PC-9 (cell line): ENCODE measurements around the gene EPB41L2. TPM values are rescaled to one million over a fixed set of nuclear protein-coding genes. Genes with fewer than 3 reads are reported as not detected.

ENCODE experiments used
- BruUV-seq: library from RNA; stranded (reverse); fragments of 400-500 nt; replicated peaks from 2 replicates; lab custom pipeline; 2021; lab: Mats Ljungman, UMichigan
- CTCF ChIA-PET: fragments of 300-600 bp; sonication (Branson Sonifier 250); formaldehyde crosslinking; loops from one replicate; lab custom pipeline; 2022; ENCODE audit warnings: antibody characterized with exemption; lab: Charles Lee
- POLR2A ChIA-PET: fragments of 300-600 bp; sonication (Branson Sonifier 250); formaldehyde crosslinking; loops from one replicate; lab custom pipeline; 2022; ENCODE audit warnings: antibody characterized with exemption; ENCODE audit not compliant: unreplicated experiment; lab: Charles Lee
- DNase-seq, 2 experiments: peaks; one replicate each; pipeline versions ENCODE4 v3.0.0 to v3.0.0-alpha.2; 2015 to 2022; ENCODE audit warnings: mixed read lengths in 1 of 2
- H2AFZ ChIP-seq: fragments of 200-600 bp; sonication (generic); 2 replicates; pipeline ENCODE4 v1.8.1; 2017; ENCODE audit warnings: antibody characterized with exemption
- H3F3A ChIP-seq: fragments of 200-600 bp; sonication (generic); 2 replicates; pipeline ENCODE4 v1.8.1; 2017; ENCODE audit warnings: antibody characterized with exemption, mild to moderate bottlenecking, low read depth; ENCODE audit not compliant: insufficient read depth
- H3K27ac ChIP-seq: fragments of 200-600 bp; sonication (generic); 2 replicates; pipeline ENCODE4 v1.6.1; 2016; ENCODE audit warnings: mixed run types
- H3K27me3 ChIP-seq: fragments of 200-600 bp; sonication (generic); 2 replicates; pipeline ENCODE4 v1.6.1; 2016; ENCODE audit warnings: low read depth, mixed run types; ENCODE audit not compliant: insufficient read depth
- H3K36me3 ChIP-seq: fragments of 200-600 bp; sonication (generic); 2 replicates; pipeline ENCODE4 v1.6.1; 2016; ENCODE audit warnings: low read depth, mixed run types
- H3K4me1 ChIP-seq: fragments of 200-600 bp; sonication (generic); replicated peaks from 2 replicates; pipeline ENCODE4 v1.6.1; 2016; ENCODE audit warnings: mixed run types; ENCODE audit not compliant: insufficient read depth
- H3K4me2 ChIP-seq: fragments of 200-600 bp; sonication (generic); 2 replicates; pipeline ENCODE4 v1.6.1; 2017; ENCODE audit warnings: mixed run types
- H3K4me3 ChIP-seq: fragments of 200-600 bp; sonication (generic); 2 replicates; pipeline ENCODE4 v1.6.1; 2016; ENCODE audit warnings: mixed run types
- H3K79me2 ChIP-seq: fragments of 200-600 bp; sonication (generic); 2 replicates; pipeline ENCODE4 v1.6.1; 2017; ENCODE audit warnings: low read depth, mixed run types
- H3K9me2 ChIP-seq: fragments of 200-600 bp; sonication (generic); 2 replicates; pipeline ENCODE4 v1.8.1; 2017; ENCODE audit warnings: mild to moderate bottlenecking; ENCODE audit not compliant: insufficient read depth
- H3K9me3 ChIP-seq: fragments of 200-600 bp; sonication (generic); 2 replicates; pipeline ENCODE4 v1.8.1; 2016; ENCODE audit warnings: low read depth; ENCODE audit not compliant: insufficient read depth
- H4K20me1 ChIP-seq: fragments of 200-600 bp; sonication (generic); 2 replicates; pipeline ENCODE4 v1.8.1; 2017; ENCODE audit not compliant: insufficient read depth
- CTCF ChIP-seq: fragments of 200-600 bp; sonication (generic); conservative IDR thresholded peaks from 2 replicates; pipeline ENCODE4 v1.6.1; 2017; ENCODE audit warnings: mixed run types, antibody characterized with exemption, mild to moderate bottlenecking, moderate library complexity
- EZH2 ChIP-seq: fragments of 200-600 bp; sonication (generic); IDR thresholded peaks from 2 replicates; pipeline ENCODE4 v1.8.0; 2017; ENCODE audit warnings: antibody characterized with exemption, low read depth
- intact Hi-C: fragments of 100-400 bp; cut with micrococcal nuclease; formaldehyde crosslinking; loops from one replicate; pipeline ENCODE4 v1.10.0; 2022; ENCODE audit not compliant: unreplicated experiment
- total RNA-seq: library from RNA; stranded (reverse); gene quantifications from 2 replicates; pipeline ENCODE4 v1.2.3, GENCODE V29; 2021

Gene EPB41L2
- total RNA-seq, 1 experiment from 2014 or later, result 67.4 TPM

DNA sequence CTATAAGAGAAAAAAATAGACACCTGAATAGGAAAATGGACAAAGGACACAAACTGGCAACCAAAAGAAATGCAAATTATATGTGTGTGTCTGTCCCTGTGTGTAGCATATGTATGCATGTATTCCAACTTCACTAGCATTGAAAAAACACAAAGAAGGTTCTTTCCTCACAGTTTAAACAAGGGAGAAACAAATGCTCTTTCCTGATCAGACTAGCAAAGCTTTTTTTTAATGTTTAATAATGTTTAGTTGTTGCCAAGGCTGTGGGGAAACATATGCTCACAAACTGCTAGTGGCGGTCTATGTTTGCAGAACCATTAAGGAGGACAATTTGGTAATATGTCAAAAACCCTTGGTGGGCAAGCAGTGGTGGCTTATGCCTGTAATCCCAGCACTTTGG, 213.5 kb downstream of the EPB41L2 start:
- TF ChIP-seq EZH2 (no peak), CTCF (no peak)
- ChIA-PET POLR2A (no interaction called here), CTCF (no interaction called here)
- Histone ChIP-seq H3K4me3 (no peak overlapping the region), H3K9me2 (no peaks in the 10 kb centered on the region), H3K4me2 (no peak overlapping the region), H3K36me3 (no peaks in the 10 kb centered on the region), H2AFZ (no peak overlapping the region), H4K20me1 (no peaks in the 10 kb centered on the region), H3F3A (no peaks in the 10 kb centered on the region), H3K9me3 (no peaks in the 10 kb centered on the region), H3K4me1 (no peaks in the 10 kb centered on the region), H3K27ac (no peak overlapping the region), H3K27me3 (no peaks in the 10 kb centered on the region), H3K79me2 (no peaks in the 10 kb centered on the region)
- no TSS peak for BruUV-seq
- no peak for DNase-seq
- intact Hi-C loops, result loop anchor here (10.0 kb wide), 1 partner anchor 785 kb away; no protein-coding TSS in a partner anchor

DNA sequence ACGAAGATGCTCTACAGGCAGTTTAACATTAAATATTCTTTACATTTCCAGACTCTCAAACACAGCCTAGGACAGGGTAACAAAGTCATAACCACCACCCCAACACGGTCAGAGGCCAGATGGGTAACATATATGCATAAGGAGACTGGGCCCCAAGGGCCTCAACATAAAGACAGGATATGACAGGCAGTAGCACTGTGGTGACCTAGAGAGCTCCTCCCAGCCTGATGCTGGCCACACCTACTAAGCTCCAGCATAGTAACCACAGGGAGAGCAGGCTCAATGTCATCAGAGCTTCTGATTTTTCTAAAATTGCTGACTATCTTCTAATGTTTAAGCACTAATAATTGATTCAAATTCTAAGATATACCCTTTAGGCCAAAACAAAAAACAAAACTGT, 214.1 kb downstream of the EPB41L2 start:
- Histone ChIP-seq H3K9me3 (no peaks in the 10 kb centered on the region), H3K27me3 (no peaks in the 10 kb centered on the region), H3K4me3 (no peak overlapping the region), H3F3A (no peaks in the 10 kb centered on the region), H2AFZ (no peak overlapping the region), H4K20me1 (no peaks in the 10 kb centered on the region), H3K4me2 (no peak overlapping the region), H3K79me2 (no peaks in the 10 kb centered on the region), H3K4me1 (no peaks in the 10 kb centered on the region), H3K27ac (no peak overlapping the region), H3K9me2 (no peaks in the 10 kb centered on the region), H3K36me3 (no peaks in the 10 kb centered on the region)
- no peak for DNase-seq
- intact Hi-C loops, result loop anchor here (10.0 kb wide), 1 partner anchor 784 kb away; no protein-coding TSS in a partner anchor
- POLR2A ChIA-PET, result no interaction called here
- CTCF ChIA-PET, result no interaction called here
- no peak for TF ChIP-seq CTCF
- no peak for TF ChIP-seq EZH2
- no TSS peak for BruUV-seq

- no peak for DNase-seq
- CTCF ChIA-PET, result no interaction called here
- Histone ChIP-seq H3K79me2 (no peaks in the 10 kb centered on the region), H3F3A (no peaks in the 10 kb centered on the region), H2AFZ (no peak overlapping the region), H3K4me3 (no peak overlapping the region), H3K27me3 (no peaks in the 10 kb centered on the region), H3K36me3 (no peaks in the 10 kb centered on the region), H3K4me1 (no peaks in the 10 kb centered on the region), H3K4me2 (no peak overlapping the region), H4K20me1 (no peaks in the 10 kb centered on the region), H3K9me2 (no peaks in the 10 kb centered on the region), H3K27ac (no peak overlapping the region), H3K9me3 (no peaks in the 10 kb centered on the region)
- intact Hi-C loops, result loop anchor here (10.0 kb wide), 1 partner anchor 782 kb away; no protein-coding TSS in a partner anchor
- POLR2A ChIA-PET, result no interaction called here
- no TSS peak for BruUV-seq
- TF ChIP-seq EZH2 (no peak), CTCF (no peak)
Observed at GRCh38 chr6:130847001-130847910, 215.8 kb downstream of the EPB41L2 start.
